Karpas-422 (cell line): ENCODE measurements around the gene TAS2R39. TPM values are rescaled to one million over a fixed set of nuclear protein-coding genes. Genes with fewer than 3 reads are reported as not detected.

ENCODE experiments used
- DNase-seq: peaks from one replicate; pipeline ENCODE4 v3.0.0-alpha.2; 2015
- H2AFZ ChIP-seq: fragments of 200-600 bp; sonication (generic); 2 replicates; pipeline ENCODE4 v1.6.1; 2014; ENCODE audit warnings: antibody characterized with exemption, low read length, mixed read lengths
- H3K27ac ChIP-seq: fragments of 200-600 bp; sonication (generic); 2 replicates; pipeline ENCODE4 v1.5.1; 2014; ENCODE audit warnings: mild to moderate bottlenecking, low read length, moderate library complexity
- H3K27me3 ChIP-seq: fragments of 200-600 bp; sonication (generic); 2 replicates; pipeline ENCODE4 v1.6.1; 2014; ENCODE audit warnings: low read length, mixed read lengths
- H3K36me3 ChIP-seq: fragments of 200-600 bp; sonication (generic); 2 replicates; pipeline ENCODE4 v1.6.1; 2014; ENCODE audit warnings: low read length, mixed read lengths; ENCODE audit not compliant: insufficient read depth
- H3K4me1 ChIP-seq: fragments of 200-600 bp; sonication (generic); 2 replicates; pipeline ENCODE4 v1.6.1; 2014; ENCODE audit warnings: mild to moderate bottlenecking, low read length, mixed read lengths
- H3K4me2 ChIP-seq: fragments of 200-600 bp; sonication (generic); 2 replicates; pipeline ENCODE4 v1.6.1; 2014; ENCODE audit warnings: low read length, low read depth, mild to moderate bottlenecking; ENCODE audit not compliant: poor library complexity, severe bottlenecking
- H3K4me3 ChIP-seq: fragments of 200-600 bp; sonication (generic); 2 replicates; pipeline ENCODE4 v1.5.1; 2014; ENCODE audit warnings: mild to moderate bottlenecking, antibody characterized with exemption, low read length, mixed read lengths
- H3K79me2 ChIP-seq: fragments of 200-600 bp; sonication (generic); 2 replicates; pipeline ENCODE4 v1.6.1; 2014; ENCODE audit warnings: mild to moderate bottlenecking, low read length, mixed read lengths
- H3K9ac ChIP-seq: fragments of 200-600 bp; sonication (generic); 2 replicates; pipeline ENCODE4 v1.6.0; 2014; ENCODE audit warnings: low read length
- H3K9me2 ChIP-seq: fragments of 200-600 bp; sonication (generic), shearing (Covaris generic); replicated peaks from 2 replicates; pipeline ENCODE4 v1.6.0; 2014; ENCODE audit warnings: mild to moderate bottlenecking, low read length, moderate library complexity; ENCODE audit not compliant: insufficient read depth
- H3K9me3 ChIP-seq: fragments of 300-700, 200-600 bp; sonication (generic); 2 replicates; pipeline ENCODE4 v1.6.1; 2014; ENCODE audit warnings: low read length, mixed read lengths
- H4K20me1 ChIP-seq: fragments of 200-600 bp; sonication (generic); 2 replicates; pipeline ENCODE4 v1.6.1; 2014; ENCODE audit warnings: mild to moderate bottlenecking, antibody characterized with exemption, low read length, low read depth; ENCODE audit not compliant: insufficient read depth
- small RNA-seq: library from RNA; depleted of rRNA; stranded (forward); fragments of <200 nt; gene quantifications from one replicate; pipeline ENCODE3, GENCODE V24; 2014
- total RNA-seq: library from RNA; depleted of rRNA; stranded (reverse); fragments of >200 nt; shearing (Covaris generic); gene quantifications from 2 replicates; pipeline ENCODE4 v1.2.3, GENCODE V29; 2014; ENCODE audit warnings: low replicate concordance; rRNA removed

Gene TAS2R39
- total RNA-seq, 1 experiment from 2014 or later, result not detected

DNA sequence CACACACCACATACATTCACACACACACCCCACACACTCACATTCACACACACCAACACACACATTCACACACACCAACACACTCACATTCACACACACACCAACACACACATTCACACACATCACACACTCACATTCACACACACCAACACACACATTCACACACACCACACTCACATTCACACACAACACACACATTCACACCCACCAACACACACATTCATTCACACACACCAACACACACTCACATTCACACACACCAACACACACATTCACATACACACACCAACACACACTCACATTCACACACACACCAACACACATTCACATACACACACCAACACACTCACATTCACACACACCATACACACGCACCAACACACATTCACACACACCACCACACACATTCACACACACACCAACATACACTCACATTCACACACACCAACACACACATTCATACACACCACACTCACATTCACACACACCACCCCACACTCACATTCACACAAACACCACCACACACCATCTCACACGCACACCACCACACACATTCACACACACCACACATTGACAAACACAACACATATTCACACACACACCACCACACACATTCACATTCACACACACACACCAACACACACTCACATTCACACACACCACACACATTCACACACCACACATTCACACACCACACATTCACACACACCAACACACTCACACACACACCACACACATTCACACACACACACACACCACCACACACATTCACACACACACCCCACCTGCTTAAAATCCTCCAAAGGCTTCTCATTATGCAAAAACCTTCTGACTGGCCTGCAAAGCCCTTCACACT is 47.6 kb downstream of the TAS2R39 start:
- no peak overlapping the region for H3K4me2 ChIP-seq
- H3K9ac ChIP-seq, result no peak overlapping the region
- peaks cover 4% of the 10 kb centered on the region; the same call in 1 of the 2 replicates for H3K9me3 ChIP-seq
- no peak for DNase-seq
- H3K4me1 ChIP-seq, result peaks cover 11% of the 10 kb centered on the region
- H3K27me3 ChIP-seq, result no peaks in the 10 kb centered on the region
- no peak overlapping the region for H3K27ac ChIP-seq
- no peak overlapping the region for H2AFZ ChIP-seq
- no peak overlapping the region for H3K4me3 ChIP-seq
- H4K20me1 ChIP-seq, result no peaks in the 10 kb centered on the region
- no peaks in the 10 kb centered on the region for H3K79me2 ChIP-seq
- H3K9me2 ChIP-seq, result no peaks in the 10 kb centered on the region
- no peaks in the 10 kb centered on the region for H3K36me3 ChIP-seq

Small RNA genes within 50 kb of the gene (small RNA-seq; reads per million reads assigned to genes)
- not detected for gene AC073342.3

Other genes starting within 250 kb of the TAS2R39 start
- gene TRPV5, start 249.7 kb upstream of the TAS2R39 start, total RNA-seq, result not detected in 2 replicates
- not detected in 2 replicates for gene LLCFC1, start 243.9 kb upstream of the TAS2R39 start, total RNA-seq
- gene KEL, start 221.1 kb upstream of the TAS2R39 start, total RNA-seq, result 0.36 TPM in 1 of 2 replicates, not detected in the other
- gene OR9A2, start 156.3 kb upstream of the TAS2R39 start, total RNA-seq, result not detected in 2 replicates
- gene OR6V1, start 131.1 kb upstream of the TAS2R39 start, total RNA-seq, result not detected in 2 replicates
- not detected in 2 replicates for gene PIP, start 51.3 kb upstream of the TAS2R39 start, total RNA-seq
- gene TAS2R40, start 38.6 kb downstream of the TAS2R39 start, total RNA-seq, result not detected in 2 replicates
- 156 and 174 TPM in 2 replicates for gene GSTK1, start 80.0 kb downstream of the TAS2R39 start, total RNA-seq
- not detected in 2 replicates for gene TMEM139, start 101.5 kb downstream of the TAS2R39 start, total RNA-seq
- 22.3 and 23.4 TPM in 2 replicates for gene CASP2, start 104.9 kb downstream of the TAS2R39 start, total RNA-seq
- not detected in 2 replicates for gene CLCN1, start 132.7 kb downstream of the TAS2R39 start, total RNA-seq
- gene FAM131B, start 179.3 kb downstream of the TAS2R39 start, total RNA-seq, result 0.11 TPM in 1 of 2 replicates, not detected in the other
- gene ZYX, start 197.9 kb downstream of the TAS2R39 start, total RNA-seq, result 9.2 and 12.0 TPM in 2 replicates
- not detected in 2 replicates for gene EPHA1, start 225.4 kb downstream of the TAS2R39 start, total RNA-seq